ENCODE results near the gene HIP1R. TPM values are rescaled to one million over a fixed set of nuclear protein-coding genes. Genes with fewer than 3 reads are reported as not detected.

Gene HIP1R
- total RNA-seq, 1 experiment from 2014 or later = 44.6 TPM

- no peak overlapping the region for H3K27ac Mint-ChIP-seq (ENCODE audit: low read depth, unreplicated experiment)
- POLR2A ChIA-PET = interaction anchor here (0.5 to 1.7 kb wide), 6 partner anchors 11 to 397 kb away, joined by 3 to 4 read pairs (median 4); no protein-coding TSS in a partner anchor
- no peaks in the 10 kb centered on the region for H3K9me3 Mint-ChIP-seq (ENCODE audit: unreplicated experiment)
- intact Hi-C loops (cut with micrococcal nuclease) = no loop called here
- H3K4me1 Mint-ChIP-seq (ENCODE audit: insufficient read depth, unreplicated experiment) = peaks cover 38% of the 10 kb centered on the region
- TF ChIP-seq CTCF (IDR thresholded peaks at IDR 0.05; ENCODE audit: unreplicated experiment) = no peak
- H3K36me3 Mint-ChIP-seq (ENCODE audit: insufficient read depth, unreplicated experiment) = peaks cover 5% of the 10 kb centered on the region
- no peaks in the 10 kb centered on the region for H3K27me3 Mint-ChIP-seq (ENCODE audit: insufficient read depth, unreplicated experiment)
- no TSS peak for BruUV-seq (replicated peaks)
- no peak for DNase-seq (ENCODE audit: unreplicated experiment)
- no peak overlapping the region for H3K4me3 Mint-ChIP-seq (ENCODE audit: unreplicated experiment)
- CTCF ChIA-PET = interaction anchor here (0.5 to 1.8 kb wide), 6 partner anchors 8 to 53 kb away, joined by 3 to 9 read pairs (median 4); no protein-coding TSS in a partner anchor
These were observed 4.8 kb downstream of the HIP1R start for GRCh38 chr12:122839907-122840554.

GRCh38 chr12:122840580-122841513 lies 5.6 kb downstream of the HIP1R start:
- CTCF ChIA-PET = interaction anchor here (0.5 to 1.8 kb wide), 6 partner anchors 7 to 52 kb away, joined by 3 to 9 read pairs (median 4); no protein-coding TSS in a partner anchor
- Mint-ChIP-seq H3K9me3 (ENCODE audit: unreplicated experiment) (no peaks in the 10 kb centered on the region), H3K27ac (ENCODE audit: low read depth, unreplicated experiment) (peak overlapping the region; percentile 47), H3K4me3 (ENCODE audit: unreplicated experiment) (peak overlapping the region; percentile 6), H3K27me3 (ENCODE audit: insufficient read depth, unreplicated experiment) (no peaks in the 10 kb centered on the region), H3K36me3 (ENCODE audit: insufficient read depth, unreplicated experiment) (peaks cover 5% of the 10 kb centered on the region), H3K4me1 (ENCODE audit: insufficient read depth, unreplicated experiment) (peaks cover 38% of the 10 kb centered on the region)
- no peak for DNase-seq (ENCODE audit: unreplicated experiment)
- POLR2A ChIA-PET = interaction anchor here (0.6 to 1.7 kb wide), 5 partner anchors 10 to 396 kb away, joined by 3 to 4 read pairs (median 3); no protein-coding TSS in a partner anchor
- no TSS peak for BruUV-seq (replicated peaks)
- TF ChIP-seq CTCF (IDR thresholded peaks at IDR 0.05; ENCODE audit: unreplicated experiment) = no peak
- intact Hi-C loops (cut with micrococcal nuclease) = no loop called here

- H3K4me1 Mint-ChIP-seq (ENCODE audit: insufficient read depth, unreplicated experiment) = peaks cover 38% of the 10 kb centered on the region
- peak overlapping the region; percentile 47 for H3K27ac Mint-ChIP-seq (ENCODE audit: low read depth, unreplicated experiment)
- peak overlapping the region; percentile 6 for H3K4me3 Mint-ChIP-seq (ENCODE audit: unreplicated experiment)
- no peaks in the 10 kb centered on the region for H3K36me3 Mint-ChIP-seq (ENCODE audit: insufficient read depth, unreplicated experiment)
- POLR2A ChIA-PET = interaction anchor here (1.6 kb wide), 1 partner anchor 20 kb away, joined by 3 read pairs; no protein-coding TSS in a partner anchor
- no peak for TF ChIP-seq CTCF (IDR thresholded peaks at IDR 0.05; ENCODE audit: unreplicated experiment)
- H3K9me3 Mint-ChIP-seq (ENCODE audit: unreplicated experiment) = no peaks in the 10 kb centered on the region
- CTCF ChIA-PET = interaction anchor here (0.6 to 1.6 kb wide), 3 partner anchors 12 to 203 kb away, joined by 4 to 5 read pairs (median 4); no protein-coding TSS in a partner anchor
- no TSS peak for BruUV-seq (replicated peaks)
- no peaks in the 10 kb centered on the region for H3K27me3 Mint-ChIP-seq (ENCODE audit: insufficient read depth, unreplicated experiment)
- peak; percentile 24 for DNase-seq (ENCODE audit: unreplicated experiment)
- intact Hi-C loops (cut with micrococcal nuclease) = no loop called here
These were observed 6.5 kb downstream of the HIP1R start for GRCh38 chr12:122841544-122842321.

Measured in MCF 10A (cell line).